Frontal cortex (tissue), 4 donors: Measurements from ENCODE around the gene ATP1B1. TPM values are rescaled to one million over a fixed set of nuclear protein-coding genes. Genes with fewer than 3 reads are reported as not detected.

Source experiments
- DNase-seq, 2 donors: peaks; one replicate each; pipeline ENCODE4 v3.0.0; 2012; ENCODE audit warnings: low spot score in 2 of 2
- FAIRE-seq: peaks from 2 replicates; lab custom pipeline; 2012; peaks lifted over from hg19 to GRCh38; lab: Jason Lieb, UNC
- total RNA-seq: library from RNA; depleted of rRNA; stranded (reverse); fragments of >200 nt; gene quantifications from one replicate; pipeline ENCODE4 v1.2.3, GENCODE V29; 2014
- donor health status: control.
- donor health status: control.
- donor health status: control.

ATP1B1 gene
- total RNA-seq: 235 TPM

DNA sequence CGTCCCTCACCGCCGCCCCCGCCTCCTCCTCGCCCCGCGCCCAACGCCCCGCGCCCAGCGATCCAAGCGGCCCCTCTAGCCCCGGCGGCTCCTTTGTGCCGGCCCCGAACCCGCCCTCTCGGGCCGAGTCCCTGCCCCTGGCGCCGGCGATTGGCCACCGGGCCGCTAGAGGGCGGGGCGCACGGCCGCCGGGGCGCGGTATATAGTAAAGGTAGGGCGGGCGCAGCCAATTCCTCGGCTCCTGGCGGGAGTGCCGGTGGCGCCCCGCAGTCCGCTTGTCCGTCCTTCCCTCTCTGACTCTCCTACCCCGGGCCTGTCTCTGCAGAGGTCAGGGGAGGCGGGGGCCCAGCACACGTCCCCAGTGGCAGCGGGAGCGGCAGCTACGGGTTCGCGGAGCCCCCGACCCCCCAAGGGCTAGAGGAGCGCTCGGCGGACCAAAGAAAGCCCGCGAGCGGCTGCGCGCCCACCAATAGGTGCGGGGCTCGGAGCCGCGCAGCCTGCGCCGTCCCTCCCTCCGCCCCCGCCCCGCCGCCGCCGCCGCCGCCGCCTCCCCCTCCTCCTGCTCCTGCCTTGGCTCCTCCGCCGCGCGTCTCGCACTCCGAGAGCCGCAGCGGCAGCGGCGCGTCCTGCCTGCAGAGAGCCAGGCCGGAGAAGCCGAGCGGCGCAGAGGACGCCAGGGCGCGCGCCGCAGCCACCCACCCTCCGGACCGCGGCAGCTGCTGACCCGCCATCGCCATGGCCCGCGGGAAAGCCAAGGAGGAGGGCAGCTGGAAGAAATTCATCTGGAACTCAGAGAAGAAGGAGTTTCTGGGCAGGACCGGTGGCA lies at the start of gene ATP1B1:
TSS of gene ATP1B1 (plus strand) at position 596 of the 826 bp plus-strand sequence. CDS start at position 736, 140 bp downstream.
- peak; percentile 87 to 95 for DNase-seq

DNA sequence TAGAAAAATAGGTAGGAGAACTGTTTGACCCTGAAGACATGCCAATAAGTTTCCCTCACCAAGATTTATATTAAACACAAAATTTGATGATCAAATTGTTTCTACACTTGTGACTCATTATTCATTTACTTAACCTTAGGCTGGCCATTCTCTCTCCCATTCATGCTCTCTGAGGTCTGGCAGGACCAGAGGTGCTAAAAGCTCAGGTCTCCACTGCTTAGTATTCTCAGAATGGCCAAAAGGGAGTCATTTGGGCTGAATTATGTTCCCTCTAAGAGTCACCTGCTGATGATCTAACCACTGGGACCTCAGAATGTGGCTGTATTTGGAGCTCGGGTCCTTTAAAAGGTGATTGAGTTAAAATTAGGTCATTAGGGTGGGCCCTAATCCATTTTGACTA lies 47.1 kb upstream of the ATP1B1 start:
- DNase-seq (no peak), FAIRE-seq (no peak)

More for the DNA sequence above, at the start of gene ATP1B1:
- FAIRE-seq: no peak

- DNase-seq (no peak), FAIRE-seq (no peak)
Observed at GRCh38 chr1:169060043-169060722, 46.3 kb upstream of the ATP1B1 start.

DNA sequence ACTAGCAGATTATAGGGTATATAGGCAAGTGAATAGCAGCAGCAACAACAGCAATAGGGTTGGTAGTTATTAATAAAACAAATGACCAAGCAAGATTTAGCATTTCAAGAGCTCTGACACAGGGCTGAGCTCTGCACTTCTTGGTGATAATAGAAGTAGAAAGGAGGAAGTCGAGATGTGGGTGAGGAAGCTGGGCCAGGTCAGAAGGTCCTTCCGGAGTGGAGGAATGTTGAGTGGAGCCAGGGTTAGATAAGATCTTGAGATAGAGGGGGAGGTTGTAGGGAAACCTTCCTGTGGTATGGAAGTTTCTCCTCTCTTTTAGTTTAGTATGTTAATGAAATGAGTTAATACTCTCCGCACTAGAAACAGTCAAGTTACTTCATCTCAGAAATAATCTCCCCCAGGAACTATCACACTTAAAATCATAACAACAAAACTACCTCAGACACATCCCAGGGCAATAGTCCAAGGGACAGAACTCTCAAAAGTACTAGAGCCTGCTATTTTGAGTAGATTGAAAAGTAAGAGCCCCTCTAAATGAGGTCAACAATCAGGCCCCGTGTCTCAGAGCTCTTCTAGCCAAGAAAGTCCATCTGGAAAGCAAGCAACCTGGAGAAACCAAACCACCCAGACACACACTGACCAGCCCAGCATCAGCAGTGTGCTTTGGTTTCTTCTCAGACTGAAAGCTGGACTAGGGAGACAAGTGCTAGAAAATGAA lies 45.4 kb upstream of the ATP1B1 start:
- no peak for DNase-seq
- no peak for FAIRE-seq

DNA sequence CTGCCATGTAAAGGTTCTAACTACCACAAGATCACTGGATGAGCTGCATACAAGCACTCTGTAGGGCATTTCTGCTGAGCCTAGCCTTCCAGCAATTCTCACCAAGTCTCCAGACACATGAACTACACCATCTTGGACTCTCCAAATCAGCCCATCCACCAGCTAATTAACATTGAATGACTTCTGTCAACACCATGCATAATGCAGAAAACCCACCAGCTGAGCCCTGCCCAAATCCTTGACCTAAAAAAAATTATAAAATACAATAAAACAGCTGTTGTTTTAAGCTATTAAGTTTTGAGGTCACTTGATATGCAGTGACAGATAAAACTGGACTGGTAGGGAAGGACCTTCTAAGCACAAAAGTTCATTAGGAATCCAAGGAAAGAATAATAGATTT lies 44.3 kb upstream of the ATP1B1 start:
- DNase-seq: no peak
- no peak for FAIRE-seq

GRCh38 chr1:169064103-169064502 lies 42.4 kb upstream of the ATP1B1 start:
- no peak for FAIRE-seq
- DNase-seq: no peak

GRCh38 chr1:169070547-169070946 lies 35.9 kb upstream of the ATP1B1 start:
- DNase-seq (no peak), FAIRE-seq (no peak)

DNA sequence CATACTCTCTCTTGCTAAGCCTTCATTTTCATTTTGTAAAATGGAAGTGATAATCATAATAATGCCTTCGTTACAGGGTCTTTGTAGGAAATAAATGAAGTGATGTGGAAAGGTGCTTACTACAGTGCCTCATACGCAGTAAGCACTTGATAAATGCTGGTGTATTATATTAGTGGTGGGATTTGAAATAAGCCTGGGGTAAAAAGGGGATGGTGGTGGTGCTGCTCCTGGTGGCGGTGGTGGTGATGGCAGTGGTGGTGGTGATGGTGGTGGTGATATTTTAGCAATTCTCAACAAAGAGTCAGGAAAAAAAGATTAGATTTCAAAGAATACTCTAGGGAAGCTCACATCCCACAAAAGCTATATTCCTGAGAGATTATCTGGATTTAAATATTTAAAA lies 35.5 kb upstream of the ATP1B1 start:
- no peak for DNase-seq
- FAIRE-seq: no peak

DNA sequence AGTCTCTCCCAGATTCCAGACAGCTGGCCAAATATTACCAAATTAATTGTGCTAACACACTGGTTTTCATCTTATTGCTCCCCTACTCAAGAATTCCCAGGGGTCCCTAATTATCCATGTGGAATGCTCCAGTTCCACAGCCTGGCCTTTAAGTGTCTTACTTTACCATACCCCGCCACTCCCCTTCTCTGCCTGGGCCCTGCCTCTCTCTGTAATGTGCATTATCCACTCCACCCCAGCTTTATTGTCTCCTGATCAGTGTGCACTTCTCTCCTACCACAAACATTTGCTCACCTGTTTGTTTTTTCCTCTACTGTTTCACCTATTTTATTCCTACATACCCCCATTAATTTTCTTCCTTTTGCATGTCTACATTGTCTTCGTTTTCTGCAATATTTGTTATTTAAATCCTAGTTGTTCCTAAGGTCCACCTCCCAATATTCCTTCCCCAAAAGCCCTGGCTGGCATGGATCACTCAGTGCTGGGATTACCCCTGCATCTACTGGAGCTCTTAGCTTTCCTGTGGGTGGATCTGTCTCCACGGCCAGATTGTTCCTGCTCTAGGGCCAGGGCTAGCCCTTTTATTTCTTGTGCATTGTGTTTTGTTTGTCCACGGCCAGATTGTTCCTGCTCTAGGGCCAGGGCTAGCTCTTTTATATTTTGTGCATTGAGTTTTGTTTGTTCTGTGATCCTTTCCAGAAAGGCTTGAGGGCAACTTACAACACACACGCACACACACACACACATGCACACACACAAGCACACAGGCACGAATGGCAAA lies 33.4 kb upstream of the ATP1B1 start:
- DNase-seq (no peak), FAIRE-seq (no peak)

DNA sequence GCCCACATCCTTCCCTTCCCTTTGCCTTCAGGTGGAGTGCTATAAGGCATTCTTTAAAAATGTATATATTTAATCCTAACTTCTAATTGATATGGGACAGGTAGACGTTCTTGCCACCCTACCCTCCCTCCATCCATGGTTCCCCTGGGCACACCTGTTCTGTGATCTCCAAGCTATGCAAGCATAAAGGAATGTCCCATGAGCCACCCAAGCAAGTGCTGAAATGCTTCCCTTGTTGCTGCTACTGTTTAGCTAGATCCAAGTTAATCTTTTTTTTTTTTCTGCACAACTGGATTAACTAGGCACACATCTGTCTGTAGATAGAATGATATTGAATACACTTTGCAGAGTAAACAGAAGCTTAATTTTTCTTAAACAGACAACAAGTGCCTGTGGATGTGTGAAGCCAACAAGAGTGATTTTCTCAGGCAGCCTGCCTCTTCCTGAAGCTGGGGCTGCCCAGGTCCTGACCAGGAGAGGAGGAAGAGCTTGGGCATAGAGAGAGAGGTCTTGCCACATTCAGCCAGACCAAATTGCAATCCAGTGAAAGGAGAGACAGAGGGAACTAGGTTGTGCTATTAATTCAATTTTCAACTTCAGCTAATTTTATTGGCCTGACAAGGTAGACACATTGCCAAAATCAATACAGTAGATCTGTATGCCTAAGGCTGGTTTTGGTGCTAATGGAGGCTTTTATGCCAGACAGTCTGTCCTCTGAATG lies 28.2 kb upstream of the ATP1B1 start:
- no peak for DNase-seq
- FAIRE-seq: no peak

GRCh38 chr1:169081503-169082123 lies 24.9 kb upstream of the ATP1B1 start:
- DNase-seq (no peak), FAIRE-seq (no peak)

DNA sequence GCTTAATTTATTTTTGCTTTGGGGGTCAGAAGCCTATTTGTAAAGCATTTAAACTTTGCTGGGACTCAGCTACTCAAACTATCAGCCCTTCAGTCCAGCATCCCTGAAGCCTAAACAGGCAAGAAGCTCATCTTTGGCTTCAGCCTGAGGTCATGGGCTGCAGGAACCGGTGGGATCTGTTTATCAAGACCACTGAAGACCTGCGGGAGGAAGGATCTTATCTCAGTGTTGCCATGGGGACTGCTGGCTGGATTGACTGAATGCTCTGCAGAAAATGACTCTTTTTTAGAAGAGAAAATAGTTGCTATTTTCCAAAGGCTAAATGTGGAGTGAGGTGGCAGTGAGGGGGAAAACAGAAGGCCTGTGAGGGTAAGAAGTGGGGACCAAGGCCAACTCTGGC lies 20.6 kb upstream of the ATP1B1 start:
- DNase-seq (no peak), FAIRE-seq (no peak)

DNA sequence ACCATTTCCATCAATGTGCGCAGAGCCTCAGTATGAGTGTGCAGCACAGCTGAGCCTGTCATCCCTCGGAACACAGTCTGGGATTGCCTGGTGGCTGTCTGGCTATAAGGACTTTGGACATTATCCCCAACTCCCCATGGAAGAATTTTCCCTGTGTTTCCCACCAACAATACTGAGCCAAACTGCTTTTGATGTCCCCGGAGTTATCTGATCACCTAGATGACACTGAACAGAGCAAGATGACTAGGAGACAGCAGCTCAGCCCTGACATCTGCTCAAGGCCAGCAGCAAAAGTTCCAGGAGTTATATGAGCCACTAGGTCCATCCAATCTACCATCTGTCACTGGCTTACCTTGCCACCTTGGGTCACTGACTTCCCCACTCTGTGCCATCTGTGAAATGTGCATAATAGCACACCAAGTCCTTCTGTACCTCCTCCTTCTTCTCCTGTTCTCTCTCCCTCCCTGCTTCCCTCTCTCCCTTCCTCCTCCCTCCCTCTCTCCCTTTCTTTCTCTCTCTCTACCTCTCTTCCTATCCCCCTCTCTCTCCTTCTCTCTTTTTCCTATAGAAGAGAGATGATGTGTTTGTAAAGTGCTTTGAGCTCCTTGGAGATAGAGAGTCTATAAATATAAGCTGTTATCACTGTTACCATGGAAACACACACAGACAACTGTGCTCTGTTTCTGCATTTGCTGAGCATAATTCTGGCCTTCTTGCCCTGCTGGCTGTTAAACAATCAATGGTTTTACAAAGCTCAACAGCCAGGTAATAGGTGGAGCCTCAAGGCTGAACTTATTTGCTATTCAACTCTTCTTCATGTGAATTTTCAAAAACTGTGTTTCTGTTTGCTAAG lies 19.7 kb upstream of the ATP1B1 start:
- DNase-seq (no peak), FAIRE-seq (no peak)

GRCh38 chr1:169087876-169088275 lies 18.6 kb upstream of the ATP1B1 start:
- FAIRE-seq (no peak), DNase-seq (no peak)

GRCh38 chr1:169089776-169090175 lies 16.7 kb upstream of the ATP1B1 start:
- FAIRE-seq: no peak
- no peak for DNase-seq

DNA sequence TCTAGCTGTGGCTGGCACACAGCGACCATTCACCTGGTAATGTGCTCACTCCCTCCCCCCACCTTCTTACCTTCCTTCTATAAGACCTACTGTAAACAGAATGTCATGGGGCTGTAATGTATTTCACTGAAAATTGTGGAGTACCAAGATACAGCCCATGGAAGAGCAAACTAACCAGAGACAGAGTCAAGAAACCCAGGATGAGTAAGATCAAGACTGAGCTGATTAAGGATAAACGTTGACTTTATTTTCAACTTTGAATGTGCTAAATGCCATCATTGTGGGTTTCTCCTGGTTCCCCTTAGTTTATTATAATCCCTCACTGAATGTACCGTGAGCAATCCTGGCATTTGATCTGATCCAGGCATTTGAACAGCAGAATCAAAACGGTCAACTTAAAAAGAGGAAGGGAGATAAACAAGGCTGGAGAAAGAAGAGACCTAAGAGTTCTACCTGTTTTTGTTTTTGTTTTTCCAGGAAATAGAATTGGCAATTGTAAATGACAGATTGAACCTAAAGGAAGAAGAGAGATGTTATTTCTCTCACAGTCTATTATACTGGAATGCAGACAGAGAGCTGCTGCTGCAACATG lies 16.1 kb upstream of the ATP1B1 start:
- no peak for DNase-seq
- FAIRE-seq: no peak

DNA sequence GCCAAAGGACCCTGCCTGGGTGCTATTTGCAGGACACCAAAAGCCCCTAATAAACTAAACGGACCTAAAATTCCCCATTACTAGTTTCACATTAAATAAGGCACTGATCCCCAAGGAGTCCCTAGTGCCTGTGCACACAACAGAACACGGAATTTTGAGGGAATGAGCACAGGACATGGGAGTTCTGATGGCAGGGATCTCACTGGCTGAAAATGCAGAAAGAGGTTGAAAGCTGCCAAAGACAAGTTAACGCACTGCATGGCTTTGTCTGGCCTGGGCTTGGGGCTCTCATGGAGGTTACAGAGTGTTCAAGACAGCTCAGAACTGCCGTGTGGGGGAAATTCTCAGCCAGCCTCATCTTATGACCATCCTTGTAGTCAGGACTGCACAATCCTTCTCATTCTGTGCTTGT lies 15.6 kb upstream of the ATP1B1 start:
- no peak for FAIRE-seq
- no peak for DNase-seq

DNA sequence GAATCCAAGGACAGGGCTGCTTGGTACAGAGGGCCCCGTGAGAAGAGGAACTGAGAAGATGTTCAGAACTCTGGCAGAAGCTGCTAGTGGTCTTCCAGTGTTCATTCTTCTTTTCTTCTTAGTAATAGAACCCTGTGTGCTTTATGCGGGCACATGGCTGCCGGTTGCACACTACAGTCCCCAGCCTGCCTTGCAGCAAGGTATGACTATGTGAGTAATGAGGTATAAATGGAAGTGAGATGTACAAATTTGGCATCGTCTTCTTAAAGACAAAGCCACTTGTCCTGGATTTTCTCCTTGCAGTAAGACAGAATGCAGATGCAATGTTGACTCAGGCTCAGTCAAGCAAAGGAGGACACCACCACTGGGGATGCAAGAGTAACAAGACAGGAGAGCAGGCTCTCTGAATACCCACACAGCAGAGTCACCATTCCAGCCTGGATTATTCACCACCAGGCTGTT lies 15.0 kb upstream of the ATP1B1 start:
- no peak for FAIRE-seq
- DNase-seq: no peak
